RKO (cell line): Measurements from ENCODE around the gene ATG5.

Experiments used
- DNase-seq: peaks from one replicate; pipeline ENCODE4 v3.0.0-alpha.2; 2016; ENCODE audit warnings: low spot score

The ATG5 gene

DNA sequence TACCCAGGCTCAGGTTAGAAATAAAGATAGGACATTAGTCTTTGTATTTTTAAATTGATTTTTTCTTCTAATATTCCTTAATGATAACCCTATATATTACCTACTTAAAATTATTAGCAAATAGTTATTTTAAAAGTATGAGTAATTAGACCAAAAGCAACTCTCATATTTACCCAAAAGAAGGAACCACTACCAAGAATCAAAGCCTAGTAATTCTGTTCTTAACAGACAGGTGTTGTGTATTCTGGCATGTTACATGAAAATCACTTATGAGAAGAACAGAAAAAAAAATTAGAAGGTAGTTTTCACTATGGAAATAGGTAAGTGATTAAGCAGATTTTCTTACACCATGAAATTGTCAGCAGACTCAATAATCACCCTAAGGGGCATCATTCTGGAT is 105.1 kb downstream of the ATG5 start:
- no peak for DNase-seq

DNA sequence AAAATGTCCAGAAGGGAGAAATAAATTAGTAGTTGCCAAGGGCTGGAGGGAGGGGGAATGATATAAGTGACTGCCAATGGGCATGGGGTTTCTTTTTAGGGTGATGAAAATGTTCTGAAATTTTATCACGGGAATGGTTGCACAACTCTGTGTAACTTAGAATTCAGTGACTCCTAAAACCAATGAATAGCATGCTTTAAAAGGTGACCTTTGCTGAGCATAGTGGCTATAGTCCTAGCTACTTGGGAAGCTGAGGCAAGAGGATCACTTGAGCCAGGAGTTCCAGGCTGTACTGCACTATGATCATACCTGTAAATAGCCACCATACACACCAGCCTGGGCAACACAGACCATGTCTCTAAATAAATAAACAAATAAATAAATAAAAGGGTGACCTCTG is 109.0 kb downstream of the ATG5 start:
- no peak for DNase-seq

DNA sequence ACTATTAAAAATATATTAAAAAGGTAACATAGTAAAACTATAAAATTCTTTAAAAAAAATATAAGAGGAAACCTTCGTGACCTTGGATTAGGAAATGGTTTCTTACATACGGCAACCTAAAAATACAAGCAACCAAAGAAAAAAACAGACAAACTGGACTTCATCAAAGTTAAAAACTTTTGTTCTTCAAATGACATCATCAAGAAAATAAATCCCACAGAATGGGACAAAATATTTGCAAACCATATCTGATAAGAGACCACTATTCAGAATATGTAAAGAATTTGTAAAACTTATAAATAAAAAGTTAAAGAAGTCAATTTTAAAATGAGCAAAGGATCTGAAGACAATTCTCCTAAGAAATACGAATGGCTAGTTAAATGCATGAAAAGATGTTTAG is 110.0 kb downstream of the ATG5 start:
- no peak for DNase-seq

DNA sequence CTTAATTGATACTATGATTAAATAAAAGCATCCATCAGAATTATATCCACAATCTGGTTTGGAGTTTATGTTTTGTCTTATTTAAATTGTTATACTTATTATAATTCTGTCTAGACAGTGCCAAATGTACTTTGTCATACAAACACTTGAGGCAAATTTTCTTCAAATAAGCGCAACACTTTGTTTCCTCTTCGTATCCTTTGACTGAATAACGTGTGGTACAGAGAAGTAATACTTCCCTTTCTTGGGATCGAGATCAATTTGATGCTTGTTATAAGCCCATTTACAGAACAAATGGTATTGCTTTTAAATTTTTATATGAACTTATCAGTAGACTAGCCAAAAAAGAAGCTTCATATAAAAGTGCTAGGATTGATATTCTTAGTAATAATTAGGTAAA is 111.0 kb downstream of the ATG5 start:
- no peak for DNase-seq

DNA sequence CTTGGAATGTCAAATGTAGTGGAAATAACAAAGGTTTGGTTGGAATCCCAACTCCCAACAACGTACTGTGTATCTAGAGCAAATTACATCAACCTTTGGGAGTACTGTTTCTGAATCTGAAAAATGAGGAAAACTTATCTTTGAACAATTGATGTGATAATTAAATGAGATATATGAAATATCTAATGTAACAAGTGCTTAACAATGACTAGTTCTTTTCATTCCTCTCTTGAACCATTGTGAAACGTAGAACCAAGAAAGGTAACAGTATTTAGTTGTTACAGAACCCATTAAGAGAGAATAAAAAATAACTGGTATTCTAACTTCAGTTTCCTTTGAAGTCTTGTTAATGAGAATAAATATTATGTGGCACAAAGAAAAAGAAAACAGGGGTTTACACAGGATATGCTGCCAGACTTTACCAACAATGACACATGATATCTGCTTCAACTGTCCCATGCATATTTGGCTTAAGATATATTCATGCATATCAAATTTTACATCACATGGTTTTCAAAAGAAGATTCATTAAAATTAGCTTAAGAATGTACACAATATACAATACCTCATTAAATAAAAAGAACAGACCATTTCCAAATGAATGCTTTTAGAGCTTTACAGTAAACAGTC is 111.8 kb downstream of the ATG5 start:
- DNase-seq, result no peak

DNA sequence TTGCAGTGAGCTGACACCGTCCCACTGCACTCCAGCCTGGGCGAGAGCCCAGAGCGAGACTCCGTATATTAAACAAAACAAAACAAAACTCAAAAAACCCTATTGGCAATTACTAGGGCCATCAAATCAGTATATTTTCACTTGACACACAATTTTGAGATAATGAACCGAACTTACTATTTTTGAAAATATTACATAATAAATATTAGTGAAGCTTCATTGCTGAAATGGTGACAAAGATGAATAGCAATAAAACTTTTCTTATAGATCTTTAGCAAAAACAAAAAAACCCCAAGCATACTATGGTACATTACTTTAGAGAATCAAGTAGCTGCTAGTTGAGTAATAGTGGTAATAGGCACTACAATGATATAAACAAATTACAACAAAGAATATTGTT is 113.0 kb downstream of the ATG5 start:
- no peak for DNase-seq

DNA sequence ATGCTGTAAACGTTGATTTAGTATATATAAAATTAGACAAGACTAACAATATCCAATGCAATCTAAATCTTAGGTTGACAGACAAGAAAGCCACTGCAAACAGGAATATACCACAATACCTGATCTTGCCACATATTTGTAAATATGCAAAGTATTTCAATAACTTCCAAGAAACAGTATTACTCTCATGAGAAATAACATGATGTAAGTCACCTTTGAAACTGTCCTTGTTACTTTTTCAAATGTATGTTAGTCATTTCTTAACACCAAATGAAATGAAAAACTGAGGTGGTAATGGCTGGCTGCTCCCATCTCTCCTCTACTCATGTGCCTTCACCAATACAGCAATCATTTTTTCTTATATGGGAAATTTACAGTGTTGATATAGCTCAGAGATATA is 118.7 kb downstream of the ATG5 start:
- no peak for DNase-seq

DNA sequence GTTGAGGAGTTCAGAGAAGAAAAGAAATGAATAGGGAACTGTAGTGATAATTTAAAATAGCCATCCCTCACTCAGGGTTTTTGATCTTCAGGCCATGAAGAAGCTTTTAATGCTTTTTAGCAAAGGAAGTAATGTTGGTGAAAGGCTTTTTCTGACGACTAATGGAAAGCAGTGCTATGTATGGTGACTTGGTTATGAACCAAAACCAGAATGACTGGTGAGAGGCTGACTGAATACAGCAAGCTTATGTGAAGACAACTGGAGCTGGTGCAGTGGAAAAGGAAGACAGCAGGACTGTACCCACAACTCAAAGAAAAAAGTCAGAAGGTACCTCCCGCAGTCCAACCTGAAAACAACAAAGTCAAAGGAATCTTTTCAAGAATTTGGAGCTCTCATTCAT is 120.6 kb downstream of the ATG5 start:
- no peak for DNase-seq

DNA sequence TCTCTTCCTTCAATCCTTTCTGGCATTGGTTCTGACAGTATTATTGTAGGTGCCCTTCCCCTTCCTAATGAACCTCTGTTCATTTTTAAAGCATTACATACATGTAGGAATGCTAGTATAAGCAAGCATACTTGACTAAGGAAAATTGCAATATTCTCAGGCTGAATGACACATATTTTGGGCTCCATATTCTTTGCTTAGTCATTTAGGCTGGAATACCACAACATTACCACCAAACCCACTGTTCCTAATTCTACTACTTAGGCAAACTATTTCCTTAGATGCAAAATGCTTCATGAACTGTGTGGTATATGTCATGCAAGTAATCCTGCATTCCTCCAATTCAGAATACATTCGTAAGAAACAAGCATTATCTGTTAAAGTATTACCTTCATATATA is 125.6 kb downstream of the ATG5 start:
- peak; percentile 32 for DNase-seq

DNA sequence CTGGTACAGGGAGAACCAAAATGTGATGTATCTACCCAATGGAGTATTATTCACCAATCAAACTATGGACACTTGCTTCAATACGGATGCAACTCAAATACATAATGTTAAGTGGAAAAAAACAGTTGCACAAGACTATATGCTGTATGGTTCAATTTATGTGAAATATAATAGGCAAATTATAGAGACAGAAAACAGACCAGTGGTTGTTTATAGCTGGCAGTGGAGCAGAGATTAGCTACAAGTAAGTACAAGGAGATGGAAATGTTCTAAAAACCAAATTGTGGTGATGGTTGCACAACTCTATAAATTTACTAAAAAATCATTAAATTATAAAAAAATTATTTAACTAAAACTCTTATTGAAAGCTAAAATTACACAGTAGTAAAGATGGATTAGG is 126.2 kb downstream of the ATG5 start:
- DNase-seq, result no peak

DNA sequence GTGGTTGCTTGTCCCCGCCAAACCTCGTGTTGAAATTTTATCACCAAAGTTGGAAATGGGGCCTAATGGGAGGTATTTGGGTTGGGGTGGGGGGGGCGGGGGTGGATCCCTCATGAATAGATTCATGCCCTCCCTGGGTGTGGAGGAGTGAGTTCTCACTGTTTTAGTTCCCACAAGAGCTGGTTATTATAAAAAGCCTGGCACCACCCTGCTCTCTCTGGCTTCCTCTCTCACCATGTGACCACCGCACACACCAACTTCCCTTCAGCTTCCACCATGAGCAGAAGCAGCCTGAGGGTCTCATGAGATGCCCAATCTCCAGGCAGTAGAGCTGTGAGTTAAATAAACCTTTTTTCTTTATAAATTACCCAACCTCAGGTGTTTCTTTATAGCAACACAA is 128.1 kb downstream of the ATG5 start:
- no peak for DNase-seq

DNA sequence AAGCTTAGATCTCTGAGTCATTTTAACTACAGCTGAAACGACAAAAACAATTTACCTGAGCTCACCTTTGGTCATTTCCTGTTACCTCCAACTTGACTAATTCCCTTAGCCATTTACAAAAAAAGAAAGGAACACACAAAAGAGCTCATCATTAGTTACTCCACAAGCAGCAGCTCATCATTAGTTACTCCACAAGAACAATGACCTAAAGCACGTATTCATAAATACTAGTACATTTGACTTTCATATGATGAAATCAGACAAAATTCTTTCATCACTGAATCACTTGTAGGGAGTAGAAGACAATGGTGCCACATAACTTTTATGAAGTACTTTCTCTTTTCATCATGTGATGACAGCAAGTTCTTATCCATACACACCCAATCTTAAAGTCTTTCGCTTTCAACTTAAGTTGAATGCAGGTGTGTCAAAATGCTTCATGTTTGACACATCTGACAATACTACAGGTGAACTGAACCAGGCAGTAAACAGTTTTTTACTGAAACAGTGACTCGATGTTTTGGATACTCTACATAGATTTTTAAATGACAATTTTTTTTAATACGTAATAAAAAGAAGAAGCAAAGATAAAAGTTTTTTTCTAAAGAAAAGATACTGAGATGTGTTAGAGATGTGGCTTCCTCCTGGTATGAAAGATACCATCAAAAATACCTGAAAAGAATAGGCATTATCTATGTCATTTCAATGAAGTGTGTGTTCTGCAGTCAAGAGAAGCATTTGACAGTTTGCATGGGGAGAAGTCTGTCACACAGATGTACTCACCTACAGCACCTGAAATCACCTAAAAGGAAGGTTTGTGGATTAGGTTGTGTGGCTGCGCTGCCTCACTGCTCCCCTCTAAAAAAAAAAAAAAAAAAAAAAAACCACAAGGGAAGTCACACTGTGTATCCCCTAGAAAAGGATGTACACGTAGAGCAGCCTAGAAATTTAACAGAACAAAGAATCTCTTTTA is 130.3 kb downstream of the ATG5 start:
- DNase-seq, result peak; percentile 50

DNA sequence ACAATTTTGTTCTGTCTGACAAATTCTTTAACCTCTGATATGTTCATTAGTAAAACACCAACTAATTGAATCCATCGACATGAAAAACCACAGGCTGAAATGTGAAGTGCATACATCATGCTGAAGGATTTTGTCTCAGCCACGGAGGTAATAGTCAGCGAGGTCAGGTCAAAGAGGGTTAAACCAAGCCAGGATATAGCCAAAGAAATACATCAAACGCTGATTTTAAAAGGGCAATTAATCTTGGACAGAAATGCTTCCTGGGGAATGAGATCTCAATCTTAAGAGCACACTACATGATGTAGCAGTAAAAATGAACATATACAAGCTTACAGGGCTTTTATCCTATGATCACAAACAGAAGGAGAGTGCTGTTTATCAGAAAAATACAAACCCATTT is 132.7 kb downstream of the ATG5 start:
- DNase-seq, result no peak

DNA sequence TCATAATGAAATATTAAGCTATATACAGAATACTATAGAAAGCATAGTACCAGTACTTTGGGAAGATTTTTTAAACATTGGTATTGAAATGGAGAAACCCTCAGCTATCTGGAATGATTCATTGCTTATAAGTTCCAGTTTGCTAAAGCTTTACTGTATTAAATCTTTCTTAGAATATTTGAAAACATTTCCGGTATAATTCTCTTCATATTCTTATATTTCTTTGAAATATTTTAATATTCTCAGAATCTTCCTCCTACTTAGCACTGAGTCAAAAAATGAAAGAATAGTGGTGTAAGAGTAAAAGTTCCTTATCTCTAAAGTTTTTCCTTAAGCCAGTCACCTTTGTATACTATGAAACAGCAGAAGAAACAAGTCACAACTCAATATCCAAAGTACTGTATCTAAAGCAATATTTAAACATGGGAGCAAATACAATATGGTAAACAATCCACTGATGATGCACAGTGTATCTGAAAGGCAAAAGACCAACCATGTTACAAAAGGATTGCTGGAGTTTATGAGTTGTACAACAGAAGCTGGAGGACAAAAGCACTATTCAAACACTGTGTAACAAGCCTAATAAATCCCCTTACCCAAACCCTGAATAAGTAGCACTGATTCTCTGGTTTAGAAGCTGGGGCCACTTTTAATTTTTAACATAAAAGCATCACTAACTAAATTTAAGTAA is 137.3 kb downstream of the ATG5 start:
- no peak for DNase-seq

DNA sequence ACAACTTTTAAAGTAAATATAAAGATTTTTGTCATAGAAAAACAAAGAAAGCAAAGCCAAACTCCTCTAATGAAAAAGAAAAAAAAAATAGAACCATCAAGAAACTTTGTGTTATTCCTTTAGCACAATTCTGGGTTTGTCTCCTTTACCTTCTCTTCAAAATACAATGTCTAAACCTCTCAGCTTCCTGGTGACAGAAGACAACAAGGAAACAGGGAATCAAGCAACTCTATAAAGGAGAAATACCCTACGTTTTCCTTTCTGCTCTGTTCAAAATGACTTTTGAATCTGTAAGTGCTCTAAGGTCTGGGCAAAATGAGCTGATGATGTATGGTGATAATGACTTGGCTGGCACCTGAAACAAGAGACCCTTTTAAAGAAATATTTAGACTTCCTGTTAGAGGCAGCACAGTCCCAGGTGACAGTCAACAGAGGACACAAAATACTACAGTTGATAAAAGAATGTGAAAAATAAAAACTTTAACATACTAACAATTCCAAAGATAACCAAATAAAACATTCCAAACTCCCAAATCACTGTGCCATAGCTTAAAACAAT is 138.1 kb downstream of the ATG5 start:
- DNase-seq, result no peak

DNA sequence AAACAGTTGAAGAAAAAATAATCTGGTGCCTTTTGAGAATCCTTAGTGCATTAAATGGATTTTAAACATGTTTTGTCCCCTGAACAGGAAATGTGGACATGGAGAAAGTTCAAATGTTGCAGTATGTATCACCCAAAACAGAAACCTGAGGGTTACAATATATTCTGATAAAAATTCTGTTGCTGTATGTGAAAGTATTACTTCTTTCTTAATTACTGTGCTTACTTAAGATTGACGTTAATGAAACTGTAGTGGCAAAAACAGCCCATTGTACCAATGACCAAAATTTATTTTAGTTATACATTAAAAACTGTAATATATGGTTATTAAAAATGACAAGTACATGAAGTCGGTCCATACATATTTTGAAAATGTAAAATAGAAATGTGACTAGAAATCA is 138.8 kb downstream of the ATG5 start:
- DNase-seq, result no peak

DNA sequence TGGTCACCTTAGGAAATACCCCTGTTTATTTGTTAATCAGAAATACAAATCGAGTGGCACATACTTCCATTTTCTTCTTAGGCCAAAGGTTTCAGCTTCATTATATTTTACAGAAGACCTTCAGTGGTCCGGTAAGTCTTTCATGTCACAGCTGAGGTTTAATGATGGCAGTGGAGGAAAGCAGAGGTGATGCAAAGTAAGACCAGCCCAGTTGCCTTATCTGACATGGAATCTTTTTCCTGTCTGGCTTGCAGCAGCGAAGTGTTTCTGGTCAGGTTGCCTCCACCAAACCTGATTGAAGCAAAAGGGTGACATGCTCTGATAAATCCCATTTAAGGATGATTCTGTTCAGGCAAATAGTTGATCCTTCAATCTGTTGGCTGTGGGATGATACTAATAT is 139.4 kb downstream of the ATG5 start:
- DNase-seq, result no peak

DNA sequence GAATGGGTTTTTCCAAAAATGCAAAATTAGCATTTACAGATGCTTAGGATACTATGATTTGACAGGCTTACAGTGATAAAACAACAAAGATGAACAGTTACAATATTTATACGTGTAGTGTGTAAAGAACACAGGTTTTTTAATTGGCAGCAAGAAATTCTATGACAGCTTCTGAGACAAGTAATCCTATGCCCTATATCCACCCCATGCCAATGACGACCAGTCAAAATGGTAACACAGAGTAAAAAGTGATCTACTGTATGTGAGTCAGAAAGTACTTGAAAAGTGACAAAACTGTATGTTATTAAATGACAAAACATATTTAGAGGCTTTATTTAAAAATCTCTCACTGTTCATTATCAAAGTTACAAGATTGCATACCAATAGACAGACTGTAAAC is 139.9 kb downstream of the ATG5 start:
- no peak for DNase-seq

DNA sequence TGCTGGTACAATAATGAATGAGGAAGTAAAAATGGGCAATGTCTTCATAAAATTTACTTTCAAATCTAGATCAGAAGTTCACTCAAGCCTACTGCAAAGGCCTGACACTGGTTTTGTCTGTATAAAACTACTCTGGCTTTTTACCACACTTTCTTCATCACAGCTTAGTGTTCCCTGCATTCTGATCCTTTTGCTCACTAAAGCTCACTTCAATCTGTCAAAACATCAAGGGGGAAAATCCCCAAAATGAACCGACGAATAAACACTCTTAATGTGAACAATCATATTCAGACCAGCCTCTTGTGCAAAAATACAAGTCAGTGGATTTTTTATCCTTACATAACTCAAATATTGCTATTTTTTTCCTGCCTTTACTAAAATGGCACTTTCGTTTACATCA is 140.9 kb downstream of the ATG5 start:
- DNase-seq, result no peak

DNA sequence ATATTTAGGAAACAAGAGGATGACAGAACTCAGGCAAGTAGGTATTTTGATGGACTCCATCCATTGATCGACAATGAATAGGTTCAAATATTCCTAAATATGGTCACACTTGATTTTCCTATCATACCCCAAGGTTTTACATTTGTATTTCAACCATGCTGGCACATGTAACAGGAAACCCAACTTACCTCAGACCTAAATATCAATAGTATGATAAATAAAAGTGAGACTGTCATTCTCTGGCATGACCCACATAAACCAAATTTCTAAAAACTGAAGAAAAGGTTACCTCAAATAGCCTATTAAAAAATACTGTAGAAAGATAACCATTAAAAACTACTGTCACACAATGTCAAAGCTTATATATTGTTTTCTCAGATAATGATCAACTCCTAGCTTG is 142.1 kb downstream of the ATG5 start:
- no peak for DNase-seq

DNA sequence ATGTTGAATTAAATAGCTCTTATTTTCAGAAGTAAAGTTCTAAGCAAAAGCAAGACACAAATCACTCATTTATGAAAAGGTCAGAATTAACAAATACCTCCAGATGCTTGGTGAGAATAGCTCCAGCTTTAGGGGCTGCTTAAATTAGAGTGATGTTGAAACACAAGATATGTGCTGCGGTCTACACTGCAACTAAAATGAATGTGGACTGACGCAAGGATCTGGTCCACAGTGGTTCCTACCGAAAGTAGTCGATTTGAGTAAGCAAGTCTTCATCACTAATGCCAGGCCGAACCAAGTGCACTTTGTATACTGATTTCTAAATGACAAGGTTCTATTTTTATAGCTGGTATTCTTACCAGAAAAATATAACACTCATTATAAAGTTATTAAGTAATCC is 143.1 kb downstream of the ATG5 start:
- no peak for DNase-seq

DNA sequence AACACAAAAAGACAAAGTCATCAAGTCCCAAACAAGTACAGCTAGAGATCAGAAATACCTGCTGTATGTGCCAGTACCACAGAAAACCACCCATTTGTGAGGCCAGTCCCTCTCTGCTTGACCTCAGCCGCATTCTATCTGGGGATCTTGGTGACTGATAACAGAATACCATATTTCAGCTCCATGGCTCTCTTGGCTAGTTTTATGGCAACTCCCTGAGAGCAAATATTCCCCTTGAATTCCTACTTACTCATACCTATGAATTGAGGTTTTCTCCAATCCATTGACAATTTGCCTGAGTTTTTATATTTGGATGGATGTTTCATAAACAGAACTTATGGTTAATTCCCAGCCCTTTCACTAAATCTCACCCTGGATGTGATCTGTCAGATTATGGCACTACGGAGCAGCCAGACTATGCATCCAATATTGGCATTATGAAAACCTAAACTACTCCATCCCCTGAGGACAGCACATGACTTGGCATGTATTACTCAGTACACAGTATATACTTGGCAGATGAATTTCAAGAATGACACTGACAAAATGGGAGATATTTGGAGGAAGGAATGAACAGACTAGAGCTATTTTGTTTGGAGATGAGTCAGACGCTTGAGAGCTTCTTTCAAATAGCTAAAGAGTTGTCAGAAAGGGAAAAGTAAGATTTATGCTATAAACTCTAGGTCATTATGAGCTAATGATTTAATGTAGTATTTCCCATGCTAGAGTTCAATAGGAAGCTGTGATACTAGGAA is 143.7 kb downstream of the ATG5 start:
- DNase-seq, result peak; percentile 1
